Measurements from ENCODE around the gene GALNT7. TPM values are rescaled to one million over a fixed set of nuclear protein-coding genes. Genes with fewer than 3 reads are reported as not detected.

The GALNT7 gene
- total RNA-seq, 1 donor from 2014 or later, result 24.7 TPM

GRCh38 chr4:173274744-173275143, 106.1 kb downstream of the GALNT7 start:
- no peak for TF ChIP-seq CTCF (IDR thresholded peaks at IDR 0.05; ENCODE audit: insufficient read depth, low read length, severe bottlenecking)
- Histone ChIP-seq H3K36me3 (ENCODE audit: control insufficient read depth, insufficient read depth, low read length) (no peaks in the 10 kb centered on the region), H3K4me3 (ENCODE audit: low read depth, low read length) (no peak overlapping the region), H3K27me3 (ENCODE audit: control insufficient read depth, insufficient read depth, low read length) (no peaks in the 10 kb centered on the region)
- no peak for DNase-seq (ENCODE audit: low read depth)
- peak; percentile 23 for FAIRE-seq

GRCh38 chr4:173275150-173275549, 106.5 kb downstream of the GALNT7 start:
- no peaks in the 10 kb centered on the region for H3K27me3 ChIP-seq (ENCODE audit: control insufficient read depth, insufficient read depth, low read length)
- no peak for FAIRE-seq
- TF ChIP-seq CTCF (IDR thresholded peaks at IDR 0.05; ENCODE audit: insufficient read depth, low read length, severe bottlenecking), result no peak

GRCh38 chr4:173277340-173277739, 108.7 kb downstream of the GALNT7 start:
- Histone ChIP-seq H3K4me3 (ENCODE audit: low read depth, low read length) (no peak overlapping the region), H3K27me3 (ENCODE audit: control insufficient read depth, insufficient read depth, low read length) (no peaks in the 10 kb centered on the region), H3K36me3 (ENCODE audit: control insufficient read depth, insufficient read depth, low read length) (no peaks in the 10 kb centered on the region)
- FAIRE-seq, result peak; percentile 50
- no peak for DNase-seq (ENCODE audit: low read depth)
- no peak for TF ChIP-seq CTCF (IDR thresholded peaks at IDR 0.05; ENCODE audit: insufficient read depth, low read length, severe bottlenecking)

More at GRCh38 chr4:173275150-173275549, 106.5 kb downstream of the GALNT7 start:
- no peak overlapping the region for H3K4me3 ChIP-seq (ENCODE audit: low read depth, low read length)
- DNase-seq (ENCODE audit: low read depth), result no peak
- no peaks in the 10 kb centered on the region for H3K36me3 ChIP-seq (ENCODE audit: control insufficient read depth, insufficient read depth, low read length)

- no peaks in the 10 kb centered on the region for H3K27me3 ChIP-seq (ENCODE audit: control insufficient read depth, insufficient read depth, low read length)
- TF ChIP-seq CTCF (IDR thresholded peaks at IDR 0.05; ENCODE audit: insufficient read depth, low read length, severe bottlenecking), result peak; percentile 9
- DNase-seq (ENCODE audit: low read depth) (no peak), FAIRE-seq (no peak)
- H3K4me3 ChIP-seq (ENCODE audit: low read depth, low read length), result no peak overlapping the region
- no peaks in the 10 kb centered on the region for H3K36me3 ChIP-seq (ENCODE audit: control insufficient read depth, insufficient read depth, low read length)
Measured at GRCh38 chr4:173280998-173281397, 112.4 kb downstream of the GALNT7 start.

GRCh38 chr4:173281406-173282255, 113.0 kb downstream of the GALNT7 start:
- no peak overlapping the region for H3K4me3 ChIP-seq (ENCODE audit: low read depth, low read length)
- no peaks in the 10 kb centered on the region for H3K27me3 ChIP-seq (ENCODE audit: control insufficient read depth, insufficient read depth, low read length)
- no peak for TF ChIP-seq CTCF (IDR thresholded peaks at IDR 0.05; ENCODE audit: insufficient read depth, low read length, severe bottlenecking)
- H3K36me3 ChIP-seq (ENCODE audit: control insufficient read depth, insufficient read depth, low read length), result no peaks in the 10 kb centered on the region
- FAIRE-seq, result peak; percentile 52
- no peak for DNase-seq (ENCODE audit: low read depth)

GRCh38 chr4:173282256-173282562, 113.6 kb downstream of the GALNT7 start:
- no peak for TF ChIP-seq CTCF (IDR thresholded peaks at IDR 0.05; ENCODE audit: insufficient read depth, low read length, severe bottlenecking)
- DNase-seq (ENCODE audit: low read depth) (no peak), FAIRE-seq (no peak)
- no peaks in the 10 kb centered on the region for H3K27me3 ChIP-seq (ENCODE audit: control insufficient read depth, insufficient read depth, low read length)
- H3K4me3 ChIP-seq (ENCODE audit: low read depth, low read length), result no peak overlapping the region
- H3K36me3 ChIP-seq (ENCODE audit: control insufficient read depth, insufficient read depth, low read length), result no peaks in the 10 kb centered on the region

Data from bronchial epithelial cell (primary cell).